Stimulated activated CD4-positive, alpha-beta T cell treated with anti-CD3 and anti-CD28 coated beads, TNF-alpha, amount 100 ng/mL, for 24 hours (primary cell): Measurements from ENCODE around the gene SEMA5A.
"Not testable (repeated sequence)": the region's sequence is repeated elsewhere in the genome, so short reads cannot be mapped to it uniquely, and the experiment has no call there.

Experiments used
- DNase-seq, 3 experiments: peaks; one replicate each; pipeline ENCODE4 v3.0.0-alpha.2; 2020; ENCODE audit warnings: low read depth in 3 of 3

Gene SEMA5A

GRCh38 chr5:9440517-9440916 is 105.4 kb downstream of the SEMA5A start:
- no peak for DNase-seq

- DNase-seq: no peak
These were observed 106.2 kb downstream of the SEMA5A start for GRCh38 chr5:9439531-9440292.

DNA sequence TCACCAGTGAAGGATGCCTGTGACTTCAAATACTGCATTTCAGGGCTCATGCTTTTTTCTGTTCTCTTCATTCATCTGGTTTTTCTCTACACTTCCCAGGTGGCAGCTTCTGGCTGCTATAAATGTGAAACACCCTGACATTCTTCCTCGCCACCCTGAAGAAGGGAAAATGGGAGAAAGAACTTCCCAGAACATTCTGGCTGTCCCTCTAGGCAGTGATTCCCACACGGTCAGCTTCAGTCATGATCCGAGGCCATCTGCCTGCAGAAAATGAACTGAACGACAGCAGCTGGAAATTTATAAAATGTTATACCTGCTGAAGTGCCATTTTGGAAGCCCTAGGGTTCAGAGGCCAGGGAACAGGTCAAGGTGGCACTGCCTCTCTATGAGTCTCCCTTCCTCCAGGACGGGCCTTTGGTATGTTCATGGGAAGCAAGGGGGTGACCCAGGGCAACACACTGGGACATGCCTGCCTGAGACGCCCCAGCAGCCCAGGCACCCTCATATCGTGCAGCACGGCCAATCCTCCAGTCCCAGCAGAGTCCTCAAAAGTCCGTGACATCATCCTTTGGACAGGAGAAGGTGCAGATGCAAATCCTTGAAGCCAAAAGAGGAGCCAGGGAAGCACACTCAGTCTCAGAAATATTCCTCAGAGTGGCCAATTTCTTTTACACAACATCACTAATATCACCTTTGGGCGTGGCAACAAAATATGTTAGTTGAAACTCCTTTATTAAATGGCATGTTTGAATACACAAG is 107.1 kb downstream of the SEMA5A start:
- DNase-seq: no peak

DNA sequence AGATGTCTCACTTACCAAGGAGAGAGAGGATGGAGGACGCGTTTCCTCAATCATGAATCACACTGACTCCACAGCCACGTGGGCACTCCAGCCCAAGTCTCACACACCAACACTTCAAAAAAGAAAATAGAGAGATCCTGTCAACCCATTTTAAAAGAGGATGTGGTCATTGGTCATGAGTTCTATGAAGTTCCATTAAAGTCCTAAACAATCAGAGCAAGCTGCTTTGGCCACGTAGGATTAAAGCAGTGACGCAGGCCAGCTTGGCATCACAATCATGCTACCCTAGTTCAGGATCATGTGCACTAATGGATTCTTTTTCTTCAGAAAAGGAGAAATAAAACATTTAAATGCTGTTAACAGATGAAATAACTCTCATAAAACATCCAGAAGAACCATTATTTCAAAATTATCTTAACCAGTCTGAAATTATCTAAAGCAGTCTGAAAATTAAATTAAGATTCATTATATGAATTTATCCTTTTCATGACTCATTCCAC is 108.1 kb downstream of the SEMA5A start:
- DNase-seq: no peak

DNA sequence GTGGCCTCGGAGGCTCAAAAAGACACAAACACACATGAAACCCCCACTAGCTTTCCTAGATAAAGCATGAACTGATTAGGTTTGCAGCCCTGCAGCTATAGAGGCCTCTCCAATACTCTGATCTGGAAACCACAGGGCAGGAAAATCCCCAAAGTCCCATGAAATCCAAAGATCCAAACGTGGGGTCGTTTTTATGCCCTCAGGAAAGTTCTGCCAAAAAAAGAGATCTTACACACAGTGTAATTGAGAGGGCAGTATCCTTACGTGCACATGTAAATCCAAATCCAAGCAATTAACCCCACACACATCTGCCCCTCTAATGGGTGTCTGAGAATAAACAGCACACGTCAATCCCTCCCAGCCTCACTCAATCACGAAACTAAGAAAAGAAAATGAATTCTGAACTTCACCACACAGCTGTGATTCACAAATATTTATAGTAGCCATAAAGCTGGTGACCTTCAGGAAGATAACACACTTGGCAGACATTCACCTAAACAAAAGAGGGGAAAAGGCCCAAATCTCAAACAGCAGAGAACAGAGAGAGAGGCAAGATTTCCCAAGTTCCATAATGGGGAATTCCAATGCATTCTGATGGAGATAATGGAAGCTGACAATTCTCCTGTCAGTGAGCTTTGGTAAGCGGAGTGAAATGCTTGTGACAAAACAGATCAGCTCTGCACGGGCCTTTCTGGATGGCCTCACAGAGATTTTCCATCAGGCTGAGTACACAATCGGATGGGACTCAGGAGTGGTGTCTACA is 114.2 kb downstream of the SEMA5A start:
- no peak for DNase-seq

- no peak for DNase-seq
These were observed 114.8 kb downstream of the SEMA5A start for GRCh38 chr5:9431151-9431495.

GRCh38 chr5:9430306-9430705 is 115.6 kb downstream of the SEMA5A start:
- DNase-seq: no peak

GRCh38 chr5:9429691-9430215 is 116.1 kb downstream of the SEMA5A start:
- no peak for DNase-seq

DNA sequence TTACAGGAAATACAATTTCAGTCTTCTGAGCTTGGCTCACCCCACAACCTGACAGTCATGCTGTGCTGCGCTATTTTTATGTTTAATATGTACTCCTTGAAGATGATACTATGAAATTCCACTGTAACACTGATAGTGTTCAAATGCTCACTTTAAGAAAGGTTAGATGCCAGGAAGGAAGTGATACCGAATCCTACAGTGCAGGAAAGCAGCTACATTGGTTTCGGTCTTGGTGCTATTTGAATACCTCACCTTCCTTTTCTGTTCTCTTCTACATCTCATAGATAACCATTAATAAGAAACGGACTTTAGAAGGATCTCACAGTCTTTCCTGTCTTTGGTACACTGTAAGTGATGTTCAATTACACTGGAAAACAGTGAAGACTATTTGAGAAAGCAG is 117.6 kb downstream of the SEMA5A start:
- DNase-seq: no peak

DNA sequence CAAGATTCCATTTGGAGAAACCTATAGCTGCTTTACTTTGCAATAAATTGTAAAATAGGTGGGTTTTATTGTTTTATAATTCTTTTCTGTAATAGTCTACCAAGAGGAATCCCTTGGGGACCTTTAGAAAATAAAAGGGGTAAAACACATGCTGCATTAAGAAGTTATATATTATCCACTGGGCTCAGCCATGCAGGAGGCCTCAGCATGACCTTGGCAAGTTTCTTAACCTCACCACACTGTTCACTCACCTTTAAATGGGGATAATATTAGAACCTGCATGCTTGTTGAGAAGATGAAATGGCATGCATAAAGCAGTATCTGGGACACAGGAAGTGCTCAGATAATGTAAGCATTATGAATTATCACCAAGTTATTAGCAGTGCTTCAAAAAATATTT is 120.2 kb downstream of the SEMA5A start:
- no peak for DNase-seq

- DNase-seq: no peak
These were observed 122.3 kb downstream of the SEMA5A start for GRCh38 chr5:9423571-9423970.

GRCh38 chr5:9421884-9422283 is 124.0 kb downstream of the SEMA5A start:
- no peak for DNase-seq

GRCh38 chr5:9419794-9420193 is 126.1 kb downstream of the SEMA5A start:
- DNase-seq: no peak

DNA sequence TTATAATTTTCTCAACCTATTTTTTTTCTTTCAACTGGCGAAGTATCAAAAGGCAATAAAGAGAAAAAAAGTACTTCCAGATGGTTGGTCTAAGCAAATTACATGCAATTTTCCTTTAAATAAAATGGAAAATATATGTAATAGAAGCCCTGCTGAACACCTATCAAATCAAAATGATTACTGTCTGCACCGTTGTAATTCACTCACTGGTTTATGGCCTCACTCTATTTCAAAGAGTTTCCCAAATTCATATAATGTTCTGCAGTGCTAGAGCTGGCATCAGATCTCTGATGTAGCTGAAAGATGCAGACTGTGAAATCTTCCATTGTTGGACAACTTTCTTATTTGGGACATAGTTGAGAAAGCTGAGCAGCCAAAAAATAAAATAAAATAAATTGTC is 130.3 kb downstream of the SEMA5A start:
- DNase-seq: no peak

GRCh38 chr5:9415091-9415490 is 130.8 kb downstream of the SEMA5A start:
- no peak for DNase-seq

DNA sequence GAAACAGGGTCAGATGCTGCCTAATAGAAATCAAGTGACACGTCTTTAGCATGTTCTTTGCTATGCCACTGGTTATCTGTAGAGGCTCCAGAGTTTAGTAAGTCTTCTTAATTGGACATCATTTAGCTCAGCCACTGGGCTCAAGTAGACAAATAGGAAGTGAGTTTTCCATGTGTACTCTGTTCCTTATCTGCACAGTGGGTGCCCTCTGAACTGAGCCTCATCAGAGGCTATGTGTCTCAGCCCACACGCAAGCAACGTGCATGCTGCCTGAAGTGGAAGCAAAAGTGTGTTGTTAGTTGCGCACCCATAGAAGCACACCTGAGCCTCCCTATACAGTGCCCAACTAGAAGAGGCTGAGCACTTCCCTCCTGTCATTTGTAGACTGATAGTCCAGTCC is 134.7 kb downstream of the SEMA5A start:
- DNase-seq: no peak

GRCh38 chr5:9409413-9409960 is 136.4 kb downstream of the SEMA5A start:
- DNase-seq: no peak

DNA sequence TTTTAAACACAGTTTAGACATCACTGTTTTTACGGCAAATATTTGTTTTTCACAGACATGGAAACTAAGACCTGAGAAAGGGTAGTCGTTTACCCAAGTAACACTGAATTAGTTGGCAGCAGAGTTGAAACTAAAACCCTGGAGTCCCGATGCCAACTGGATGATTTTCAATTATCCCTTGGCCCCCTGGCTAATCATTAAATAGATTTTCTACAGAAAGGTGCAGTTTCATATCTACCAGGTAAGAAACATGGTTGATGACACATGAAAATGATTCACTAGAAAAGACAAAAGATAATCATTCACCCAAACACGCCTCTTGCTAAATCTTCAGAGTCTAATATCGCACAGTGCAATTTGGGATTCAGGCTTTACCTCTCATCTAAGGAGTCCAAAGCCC is 136.9 kb downstream of the SEMA5A start:
- no peak for DNase-seq

DNA sequence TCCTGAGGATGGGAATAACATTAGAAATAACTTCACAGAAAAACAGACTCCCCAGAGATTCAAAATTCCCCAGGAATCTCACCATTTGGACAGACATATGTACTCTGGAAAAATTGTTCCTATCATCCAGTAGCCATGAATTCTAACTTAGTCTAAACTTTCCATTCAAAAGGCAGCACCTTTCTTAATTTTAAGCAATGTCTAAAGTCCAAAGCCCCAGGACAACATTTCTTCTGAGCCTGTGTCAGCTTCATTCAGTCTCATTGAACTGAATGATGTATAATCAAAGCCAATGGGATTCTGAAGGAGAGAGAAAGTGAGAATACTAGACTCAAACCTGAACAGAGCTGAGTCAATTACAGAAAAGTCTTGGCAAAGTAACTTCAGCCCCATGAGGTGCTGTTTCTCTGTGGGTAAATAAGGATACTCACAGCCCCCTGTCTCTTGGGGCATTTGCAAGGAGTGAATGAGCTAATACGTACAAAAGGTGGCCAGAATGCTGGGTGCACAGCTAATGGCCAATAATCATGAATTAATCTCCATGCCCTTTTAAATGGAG is 140.6 kb downstream of the SEMA5A start:
- DNase-seq: no peak

GRCh38 chr5:9401786-9402472 is 143.9 kb downstream of the SEMA5A start:
- no peak for DNase-seq

DNA sequence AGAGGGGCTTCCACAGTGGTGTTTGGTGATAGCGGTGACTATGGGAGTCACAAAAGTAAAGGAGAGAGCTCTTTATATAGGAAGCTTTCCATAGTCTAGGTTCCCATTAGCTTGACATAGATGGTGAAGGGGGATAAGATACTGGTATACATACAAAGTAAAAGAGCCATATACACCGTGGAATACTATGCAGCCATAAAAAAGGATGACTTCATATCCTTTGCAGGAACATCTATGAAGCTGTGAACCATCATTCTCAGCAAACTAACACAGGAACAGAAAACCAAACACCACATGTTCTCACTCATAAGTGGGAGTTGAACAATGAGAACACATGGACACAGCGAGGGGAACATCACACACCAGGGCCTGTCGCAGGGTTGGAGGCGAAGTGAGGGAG is 146.1 kb downstream of the SEMA5A start:
- DNase-seq: not testable (repeated sequence)
